Panc1 (cell line): ENCODE data around the gene ROBO2.

Experiments
- POLR2AphosphoS5 ChIP-seq: IDR thresholded peaks from 2 replicates; pipeline ENCODE4 v1.6.1; 2012; ENCODE audit warnings: mild to moderate bottlenecking, low read depth, low read length, moderate library complexity
- SIN3A ChIP-seq: IDR thresholded peaks from 2 replicates; pipeline ENCODE4 v1.6.1; 2012; ENCODE audit warnings: low read depth, mild to moderate bottlenecking, low read length, moderate library complexity, borderline replicate concordance; ENCODE audit not compliant: insufficient read depth
- TCF7L2 ChIP-seq: IDR thresholded peaks from 2 replicates; pipeline ENCODE4 v1.6.1; 2011; ENCODE audit warnings: mild to moderate bottlenecking, low read depth, low read length, inconsistent platforms
- TF ChIP-seq, protein P1 (sequence below): fragments of 450-650 bp; IDR thresholded peaks from 2 replicates; pipeline ENCODE4 v1.5.1; 2017; ENCODE audit warnings: mild to moderate bottlenecking

DNA sequence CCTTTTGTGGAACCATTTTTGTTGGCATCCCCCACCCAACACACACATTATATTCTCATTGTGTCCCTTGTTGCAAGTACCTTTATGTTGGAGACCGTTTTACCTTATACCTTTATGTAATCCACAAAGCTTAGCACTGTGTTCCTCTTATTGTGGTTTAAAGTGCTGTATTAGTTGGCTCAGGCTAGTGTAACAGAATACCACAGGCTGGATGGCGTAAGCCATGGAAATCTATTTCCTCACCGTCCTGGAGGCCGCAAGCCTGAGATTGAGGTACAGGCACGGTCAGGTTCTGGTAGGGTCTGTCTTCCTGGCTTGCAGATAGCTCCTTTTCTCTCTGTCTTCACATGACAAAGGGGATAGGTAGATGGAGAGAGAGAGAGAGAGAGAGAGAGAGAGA is 302.8 kb downstream of the ROBO2 start:
- TF ChIP-seq, protein P1, sequence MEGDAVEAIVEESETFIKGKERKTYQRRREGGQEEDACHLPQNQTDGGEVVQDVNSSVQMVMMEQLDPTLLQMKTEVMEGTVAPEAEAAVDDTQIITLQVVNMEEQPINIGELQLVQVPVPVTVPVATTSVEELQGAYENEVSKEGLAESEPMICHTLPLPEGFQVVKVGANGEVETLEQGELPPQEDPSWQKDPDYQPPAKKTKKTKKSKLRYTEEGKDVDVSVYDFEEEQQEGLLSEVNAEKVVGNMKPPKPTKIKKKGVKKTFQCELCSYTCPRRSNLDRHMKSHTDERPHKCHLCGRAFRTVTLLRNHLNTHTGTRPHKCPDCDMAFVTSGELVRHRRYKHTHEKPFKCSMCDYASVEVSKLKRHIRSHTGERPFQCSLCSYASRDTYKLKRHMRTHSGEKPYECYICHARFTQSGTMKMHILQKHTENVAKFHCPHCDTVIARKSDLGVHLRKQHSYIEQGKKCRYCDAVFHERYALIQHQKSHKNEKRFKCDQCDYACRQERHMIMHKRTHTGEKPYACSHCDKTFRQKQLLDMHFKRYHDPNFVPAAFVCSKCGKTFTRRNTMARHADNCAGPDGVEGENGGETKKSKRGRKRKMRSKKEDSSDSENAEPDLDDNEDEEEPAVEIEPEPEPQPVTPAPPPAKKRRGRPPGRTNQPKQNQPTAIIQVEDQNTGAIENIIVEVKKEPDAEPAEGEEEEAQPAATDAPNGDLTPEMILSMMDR, result no peak
- TF ChIP-seq TCF7L2 (no peak), POLR2AphosphoS5 (no peak), SIN3A (no peak)
